ENCODE data around the gene LIPI. TPM values are rescaled to one million over a fixed set of nuclear protein-coding genes. Genes with fewer than 3 reads are reported as not detected.
"Not testable (repeated sequence)": the region's sequence is repeated elsewhere in the genome, so short reads cannot be mapped to it uniquely, and the experiment has no call there.

The LIPI gene
- total RNA-seq, 1 experiment from 2014 or later: not detected

- Histone ChIP-seq H3K4me2 (ENCODE audit: low read length) (no peak overlapping the region), H3K27ac (ENCODE audit: low read length) (no peak overlapping the region), H3K9me2 (replicated peaks; ENCODE audit: low read length) (no peaks in the 10 kb centered on the region), H3K27me3 (ENCODE audit: low read length) (no peaks in the 10 kb centered on the region), H3F3A (ENCODE audit: low read length, unreplicated experiment) (no peaks in the 10 kb centered on the region), H3K36me3 (ENCODE audit: low read depth, low read length) (no peaks in the 10 kb centered on the region), H3K4me3 (ENCODE audit: low read length) (no peak overlapping the region), H4K20me1 (ENCODE audit: low read length) (no peaks in the 10 kb centered on the region), H3K4me1 (ENCODE audit: insufficient read depth, low read length) (no peaks in the 10 kb centered on the region), H3K79me2 (ENCODE audit: low read length) (no peaks in the 10 kb centered on the region), H3K9me3 (ENCODE audit: low read length) (no peaks in the 10 kb centered on the region), H3K9ac (ENCODE audit: low read length) (no peak overlapping the region), H2AFZ (ENCODE audit: low read length) (no peak overlapping the region)
- TF ChIP-seq CTCF (conservative IDR thresholded peaks at IDR 0.05; ENCODE audit: low read depth, low read length) (no peak), EZH2 (IDR thresholded peaks at IDR 0.05; ENCODE audit: low read length, unreplicated experiment) (no peak), EZH2phosphoT487 (IDR thresholded peaks at IDR 0.05; ENCODE audit: borderline replicate concordance, low read length) (no peak)
- no peak for DNase-seq
- CTCF ChIA-PET: no interaction called here
- ATAC-seq: no peak
- intact Hi-C loops (cut with micrococcal nuclease): no loop called here
- BruUV-seq (replicated peaks): no TSS peak
- POLR2A ChIA-PET (ENCODE audit: unreplicated experiment): no interaction called here
Measured at GRCh38 chr21:14115646-14116045, 95.1 kb downstream of the LIPI start.

GRCh38 chr21:14114251-14114650 lies 96.5 kb downstream of the LIPI start:
- no peak for TF ChIP-seq CTCF (conservative IDR thresholded peaks at IDR 0.05; ENCODE audit: low read depth, low read length)
- TF ChIP-seq EZH2phosphoT487 (IDR thresholded peaks at IDR 0.05; ENCODE audit: borderline replicate concordance, low read length): no peak
- no peak for TF ChIP-seq EZH2 (IDR thresholded peaks at IDR 0.05; ENCODE audit: low read length, unreplicated experiment)
- DNase-seq: peak; percentile 60
- no peaks in the 10 kb centered on the region for H3F3A ChIP-seq (ENCODE audit: low read length, unreplicated experiment)
- H3K4me3 ChIP-seq (ENCODE audit: low read length): no peak overlapping the region
- CTCF ChIA-PET: no interaction called here
- no peaks in the 10 kb centered on the region for H4K20me1 ChIP-seq (ENCODE audit: low read length)
- H3K9me3 ChIP-seq (ENCODE audit: low read length): no peaks in the 10 kb centered on the region
- H2AFZ ChIP-seq (ENCODE audit: low read length): no peak overlapping the region
- H3K27me3 ChIP-seq (ENCODE audit: low read length): no peaks in the 10 kb centered on the region
- BruUV-seq (replicated peaks): no TSS peak
- H3K27ac ChIP-seq (ENCODE audit: low read length): no peak overlapping the region
- no peaks in the 10 kb centered on the region for H3K4me1 ChIP-seq (ENCODE audit: insufficient read depth, low read length)
- no peaks in the 10 kb centered on the region for H3K79me2 ChIP-seq (ENCODE audit: low read length)
- POLR2A ChIA-PET (ENCODE audit: unreplicated experiment): no interaction called here
- H3K9me2 ChIP-seq (replicated peaks; ENCODE audit: low read length): no peaks in the 10 kb centered on the region
- no peak overlapping the region for H3K4me2 ChIP-seq (ENCODE audit: low read length)
- H3K36me3 ChIP-seq (ENCODE audit: low read depth, low read length): no peaks in the 10 kb centered on the region
- no peak for ATAC-seq
- intact Hi-C loops (cut with micrococcal nuclease): no loop called here
- H3K9ac ChIP-seq (ENCODE audit: low read length): no peak overlapping the region

- H4K20me1 ChIP-seq (ENCODE audit: low read length); H3K27me3 ChIP-seq (ENCODE audit: low read length); H3F3A ChIP-seq (ENCODE audit: low read length, unreplicated experiment); CTCF ChIA-PET; H3K9ac ChIP-seq (ENCODE audit: low read length); H3K27ac ChIP-seq (ENCODE audit: low read length); intact Hi-C loops (cut with micrococcal nuclease); H3K79me2 ChIP-seq (ENCODE audit: low read length); H3K9me3 ChIP-seq (ENCODE audit: low read length); H3K4me3 ChIP-seq (ENCODE audit: low read length); H3K9me2 ChIP-seq (replicated peaks; ENCODE audit: low read length); H2AFZ ChIP-seq (ENCODE audit: low read length); BruUV-seq (replicated peaks); H3K36me3 ChIP-seq (ENCODE audit: low read depth, low read length); H3K4me2 ChIP-seq (ENCODE audit: low read length); H3K4me1 ChIP-seq (ENCODE audit: insufficient read depth, low read length); DNase-seq; ATAC-seq; POLR2A ChIA-PET (ENCODE audit: unreplicated experiment): not testable (repeated sequence)
Measured at GRCh38 chr21:14104564-14104963, 106.2 kb downstream of the LIPI start.
